ENCODE data around the gene ZNF544. TPM values are rescaled to one million over a fixed set of nuclear protein-coding genes. Genes with fewer than 3 reads are reported as not detected.

The ZNF544 gene
- total RNA-seq, 3 donors from 2014 or later (not counting 1 experiment from before 2014, with no cell fraction given), result 21.9 to 31.5 (median 21.9) TPM

- peaks cover 13% of the 10 kb centered on the region for H3K36me3 Mint-ChIP-seq
- H3K4me3 Mint-ChIP-seq, result peak overlapping the region; percentile 97
- peaks cover 29 to 48% of the 10 kb centered on the region in 2 donors for H3K4me1 Mint-ChIP-seq
- peak overlapping the region; percentile 86 for H3K4me3 ChIP-seq (ENCODE audit: low read length)
- peak overlapping the region; percentile 85 to 91 for H3K27ac Mint-ChIP-seq
- peak overlapping the region; percentile 59 for H3K27ac ChIP-seq (ENCODE audit: low read length)
- WGBS (ENCODE audit: insufficient coverage), result 43% methylated on average over 13 of the region's 13 CpGs
- intact Hi-C loops (cut with micrococcal nuclease), result no loop called here
- peaks cover under 1% of the 10 kb centered on the region for H3K9me3 ChIP-seq (ENCODE audit: control insufficient read depth, insufficient read depth, low read length)
- peak in 2 of 3 donors; percentile 6 to 21 for ATAC-seq
- TF ChIP-seq CTCF (IDR thresholded peaks at IDR 0.05), result no peak
- H3K9me3 Mint-ChIP-seq, result peaks cover 0 to 5% of the 10 kb centered on the region in 2 donors
- H3K36me3 ChIP-seq (ENCODE audit: control insufficient read depth, insufficient read depth, low read length), result peaks cover 21% of the 10 kb centered on the region
- DNase-seq, result peak in 1 of 2 donors; percentile 45
- no peaks in the 10 kb centered on the region for H3K27me3 Mint-ChIP-seq (ENCODE audit: low read depth in 2 of 2)
- peaks cover 18% of the 10 kb centered on the region for H3K4me1 ChIP-seq (ENCODE audit: control insufficient read depth, insufficient read depth, low read length)
- no peaks in the 10 kb centered on the region for H3K27me3 ChIP-seq (ENCODE audit: control insufficient read depth, insufficient read depth, low read length)
Measured at GRCh38 chr19:58229255-58229639, 533 bp downstream of the ZNF544 start.

- H3K9me3 Mint-ChIP-seq, result peaks cover 5 to 7% of the 10 kb centered on the region in 2 donors
- no peak for TF ChIP-seq CTCF (IDR thresholded peaks at IDR 0.05)
- peaks cover 0 to 14% of the 10 kb centered on the region in 2 donors for H3K4me1 Mint-ChIP-seq
- no peak for ATAC-seq
- H3K4me3 Mint-ChIP-seq, result no peak overlapping the region
- H3K27me3 Mint-ChIP-seq (ENCODE audit: low read depth in 2 of 2), result no peaks in the 10 kb centered on the region
- WGBS (ENCODE audit: insufficient coverage), result 99% methylated on average over 10 of the region's 10 CpGs
- Histone ChIP-seq H3K4me1 (ENCODE audit: control insufficient read depth, insufficient read depth, low read length) (no peaks in the 10 kb centered on the region), H3K27me3 (ENCODE audit: control insufficient read depth, insufficient read depth, low read length) (no peaks in the 10 kb centered on the region), H3K36me3 (ENCODE audit: control insufficient read depth, insufficient read depth, low read length) (peaks cover 38% of the 10 kb centered on the region), H3K9me3 (ENCODE audit: control insufficient read depth, insufficient read depth, low read length) (peaks cover 44% of the 10 kb centered on the region), H3K27ac (ENCODE audit: low read length) (no peak overlapping the region), H3K4me3 (ENCODE audit: low read length) (no peak overlapping the region)
- peaks cover 16% of the 10 kb centered on the region for H3K36me3 Mint-ChIP-seq
- intact Hi-C loops (cut with micrococcal nuclease), result no loop called here
- DNase-seq, result no peak
- H3K27ac Mint-ChIP-seq, result no peak overlapping the region
Measured at GRCh38 chr19:58237324-58237723, 8.6 kb downstream of the ZNF544 start.

GRCh38 chr19:58243351-58243750 is 14.6 kb downstream of the ZNF544 start:
- Mint-ChIP-seq H3K27ac (no peak overlapping the region), H3K9me3 (peaks cover 7 to 10% of the 10 kb centered on the region in 2 donors), H3K4me3 (no peak overlapping the region), H3K36me3 (peaks cover 35% of the 10 kb centered on the region), H3K27me3 (ENCODE audit: low read depth in 2 of 2) (no peaks in the 10 kb centered on the region), H3K4me1 (peaks cover 4% of the 10 kb centered on the region in 2 donors)
- peaks cover 52% of the 10 kb centered on the region for H3K36me3 ChIP-seq (ENCODE audit: control insufficient read depth, insufficient read depth, low read length)
- DNase-seq (no peak), ATAC-seq (no peak)
- H3K4me1 ChIP-seq (ENCODE audit: control insufficient read depth, insufficient read depth, low read length), result no peaks in the 10 kb centered on the region
- intact Hi-C loops (cut with micrococcal nuclease), result no loop called here
- peaks cover 89% of the 10 kb centered on the region for H3K9me3 ChIP-seq (ENCODE audit: control insufficient read depth, insufficient read depth, low read length)
- no peaks in the 10 kb centered on the region for H3K27me3 ChIP-seq (ENCODE audit: control insufficient read depth, insufficient read depth, low read length)
- WGBS (ENCODE audit: insufficient coverage), result over 99% methylated on average over 6 of the region's 6 CpGs
- H3K27ac ChIP-seq (ENCODE audit: low read length), result no peak overlapping the region
- no peak overlapping the region for H3K4me3 ChIP-seq (ENCODE audit: low read length)
- TF ChIP-seq CTCF (IDR thresholded peaks at IDR 0.05), result no peak

- no peaks in the 10 kb centered on the region for H3K27me3 ChIP-seq (ENCODE audit: control insufficient read depth, insufficient read depth, low read length)
- Mint-ChIP-seq H3K4me1 (peaks cover 0 to 4% of the 10 kb centered on the region in 2 donors), H3K27me3 (ENCODE audit: low read depth in 2 of 2) (no peaks in the 10 kb centered on the region), H3K27ac (no peak overlapping the region), H3K4me3 (no peak overlapping the region), H3K9me3 (peaks cover 7 to 9% of the 10 kb centered on the region in 2 donors), H3K36me3 (peaks cover 63% of the 10 kb centered on the region)
- peaks cover 73% of the 10 kb centered on the region for H3K36me3 ChIP-seq (ENCODE audit: control insufficient read depth, insufficient read depth, low read length)
- ATAC-seq, result no peak
- intact Hi-C loops (cut with micrococcal nuclease), result no loop called here
- no peak for DNase-seq
- WGBS (ENCODE audit: insufficient coverage), result no CpG with 5 or more reads among the region's 3 CpGs
- peaks cover 84% of the 10 kb centered on the region for H3K9me3 ChIP-seq (ENCODE audit: control insufficient read depth, insufficient read depth, low read length)
- no peak overlapping the region for H3K27ac ChIP-seq (ENCODE audit: low read length)
- no peaks in the 10 kb centered on the region for H3K4me1 ChIP-seq (ENCODE audit: control insufficient read depth, insufficient read depth, low read length)
- no peak for TF ChIP-seq CTCF (IDR thresholded peaks at IDR 0.05)
- no peak overlapping the region for H3K4me3 ChIP-seq (ENCODE audit: low read length)
Measured at GRCh38 chr19:58248886-58249285, 20.2 kb downstream of the ZNF544 start.
